HL-60 (cell line): ENCODE results near the gene SYNPO2.
"Not testable (repeated sequence)": the region's sequence is repeated elsewhere in the genome, so short reads cannot be mapped to it uniquely, and the experiment has no call there.

Experiments used
- DNase-seq, 2 experiments: peaks; one replicate each; pipeline ENCODE4 v3.0.0-alpha.2; 2010 to 2020; ENCODE audit warnings: low read depth in 1 of 2, low spot score in 1 of 2
- H3K27ac ChIP-seq: fragments of 250-450 bp; sonication (Bioruptor Pico); replicated peaks from 2 replicates; pipeline ENCODE4 v1.5.1; 2020; ENCODE audit warnings: mild to moderate bottlenecking, moderate library complexity
- H3K27me3 ChIP-seq: fragments of 250-450 bp; sonication (Bioruptor Pico); 2 replicates; pipeline ENCODE4 v1.5.1; 2021; ENCODE audit warnings: mild to moderate bottlenecking, moderate library complexity; ENCODE audit not compliant: insufficient read depth, poor library complexity, severe bottlenecking
- H3K4me3 ChIP-seq: replicated peaks from 2 replicates; pipeline ENCODE4 v1.5.1; 2011; ENCODE audit warnings: mild to moderate bottlenecking, control low read depth, low read length; ENCODE audit not compliant: insufficient read depth
- GABPA ChIP-seq: IDR thresholded peaks from 2 replicates; pipeline ENCODE4 v1.6.1; 2012; ENCODE audit warnings: low read depth
- POLR2AphosphoS5 ChIP-seq: IDR thresholded peaks from 2 replicates; pipeline ENCODE4 v1.6.1; 2012; ENCODE audit warnings: low read depth
- SPI1 ChIP-seq: IDR thresholded peaks from 2 replicates; pipeline ENCODE4 v1.6.1; 2012; ENCODE audit warnings: low read depth, mild to moderate bottlenecking, borderline replicate concordance
- TF ChIP-seq, protein P1 (sequence below): IDR thresholded peaks from one replicate; pipeline ENCODE4 v1.5.1; 2011; ENCODE audit warnings: low read length, control low read depth, inconsistent platforms; ENCODE audit not compliant: insufficient read depth
- TF ChIP-seq, protein P2 (sequence below): IDR thresholded peaks from 2 replicates; pipeline ENCODE4 v1.6.1; 2012; ENCODE audit warnings: low read depth; ENCODE audit not compliant: insufficient replicate concordance

SYNPO2 gene

DNA sequence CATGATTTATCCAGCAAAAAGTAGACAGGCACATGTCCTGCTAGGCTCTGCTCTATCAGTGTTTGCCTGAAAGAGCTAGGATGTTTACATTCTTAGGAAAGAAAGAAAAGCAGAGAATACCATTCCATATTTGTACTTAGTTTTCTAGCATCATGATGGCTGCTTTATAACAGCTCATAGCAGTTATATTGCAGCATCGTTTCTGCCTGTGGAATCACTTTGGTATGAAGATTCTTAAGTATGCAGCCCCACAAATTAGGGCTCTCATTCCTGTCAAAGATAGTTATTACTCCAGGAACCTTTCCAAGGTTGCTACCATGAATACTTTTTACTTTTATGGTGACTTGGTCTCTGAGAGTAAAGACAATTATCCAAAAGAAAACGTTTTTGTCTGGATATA, 128.0 kb downstream of the SYNPO2 start:
- no peak overlapping the region for H3K27ac ChIP-seq
- H3K4me3 ChIP-seq, result no peak overlapping the region
- no peak for TF ChIP-seq SPI1
- DNase-seq, result no peak
- H3K27me3 ChIP-seq, result no peaks in the 10 kb centered on the region

DNA sequence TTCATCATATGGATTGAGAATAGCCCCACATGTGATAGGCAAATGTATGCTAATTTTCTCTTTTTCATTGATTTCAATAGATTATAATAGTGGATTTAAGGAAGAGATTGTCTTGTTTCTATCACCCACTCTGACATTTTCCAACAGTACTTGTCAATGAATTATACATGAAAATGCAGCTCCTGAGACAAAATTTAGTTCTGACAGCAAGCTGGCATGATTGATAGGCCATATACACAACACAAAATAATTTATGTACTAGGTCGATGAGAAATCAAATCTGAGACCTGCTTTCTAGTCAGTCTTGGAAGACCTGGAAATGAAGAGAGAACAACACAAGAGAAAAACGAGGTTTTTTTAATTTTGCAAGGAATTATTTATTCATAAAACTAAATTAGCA, 129.0 kb downstream of the SYNPO2 start:
- no peak for TF ChIP-seq POLR2AphosphoS5
- TF ChIP-seq SPI1, result no peak
- no peak for TF ChIP-seq GABPA
- TF ChIP-seq, protein P1, sequence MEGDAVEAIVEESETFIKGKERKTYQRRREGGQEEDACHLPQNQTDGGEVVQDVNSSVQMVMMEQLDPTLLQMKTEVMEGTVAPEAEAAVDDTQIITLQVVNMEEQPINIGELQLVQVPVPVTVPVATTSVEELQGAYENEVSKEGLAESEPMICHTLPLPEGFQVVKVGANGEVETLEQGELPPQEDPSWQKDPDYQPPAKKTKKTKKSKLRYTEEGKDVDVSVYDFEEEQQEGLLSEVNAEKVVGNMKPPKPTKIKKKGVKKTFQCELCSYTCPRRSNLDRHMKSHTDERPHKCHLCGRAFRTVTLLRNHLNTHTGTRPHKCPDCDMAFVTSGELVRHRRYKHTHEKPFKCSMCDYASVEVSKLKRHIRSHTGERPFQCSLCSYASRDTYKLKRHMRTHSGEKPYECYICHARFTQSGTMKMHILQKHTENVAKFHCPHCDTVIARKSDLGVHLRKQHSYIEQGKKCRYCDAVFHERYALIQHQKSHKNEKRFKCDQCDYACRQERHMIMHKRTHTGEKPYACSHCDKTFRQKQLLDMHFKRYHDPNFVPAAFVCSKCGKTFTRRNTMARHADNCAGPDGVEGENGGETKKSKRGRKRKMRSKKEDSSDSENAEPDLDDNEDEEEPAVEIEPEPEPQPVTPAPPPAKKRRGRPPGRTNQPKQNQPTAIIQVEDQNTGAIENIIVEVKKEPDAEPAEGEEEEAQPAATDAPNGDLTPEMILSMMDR, result no peak
- TF ChIP-seq, protein P2, sequence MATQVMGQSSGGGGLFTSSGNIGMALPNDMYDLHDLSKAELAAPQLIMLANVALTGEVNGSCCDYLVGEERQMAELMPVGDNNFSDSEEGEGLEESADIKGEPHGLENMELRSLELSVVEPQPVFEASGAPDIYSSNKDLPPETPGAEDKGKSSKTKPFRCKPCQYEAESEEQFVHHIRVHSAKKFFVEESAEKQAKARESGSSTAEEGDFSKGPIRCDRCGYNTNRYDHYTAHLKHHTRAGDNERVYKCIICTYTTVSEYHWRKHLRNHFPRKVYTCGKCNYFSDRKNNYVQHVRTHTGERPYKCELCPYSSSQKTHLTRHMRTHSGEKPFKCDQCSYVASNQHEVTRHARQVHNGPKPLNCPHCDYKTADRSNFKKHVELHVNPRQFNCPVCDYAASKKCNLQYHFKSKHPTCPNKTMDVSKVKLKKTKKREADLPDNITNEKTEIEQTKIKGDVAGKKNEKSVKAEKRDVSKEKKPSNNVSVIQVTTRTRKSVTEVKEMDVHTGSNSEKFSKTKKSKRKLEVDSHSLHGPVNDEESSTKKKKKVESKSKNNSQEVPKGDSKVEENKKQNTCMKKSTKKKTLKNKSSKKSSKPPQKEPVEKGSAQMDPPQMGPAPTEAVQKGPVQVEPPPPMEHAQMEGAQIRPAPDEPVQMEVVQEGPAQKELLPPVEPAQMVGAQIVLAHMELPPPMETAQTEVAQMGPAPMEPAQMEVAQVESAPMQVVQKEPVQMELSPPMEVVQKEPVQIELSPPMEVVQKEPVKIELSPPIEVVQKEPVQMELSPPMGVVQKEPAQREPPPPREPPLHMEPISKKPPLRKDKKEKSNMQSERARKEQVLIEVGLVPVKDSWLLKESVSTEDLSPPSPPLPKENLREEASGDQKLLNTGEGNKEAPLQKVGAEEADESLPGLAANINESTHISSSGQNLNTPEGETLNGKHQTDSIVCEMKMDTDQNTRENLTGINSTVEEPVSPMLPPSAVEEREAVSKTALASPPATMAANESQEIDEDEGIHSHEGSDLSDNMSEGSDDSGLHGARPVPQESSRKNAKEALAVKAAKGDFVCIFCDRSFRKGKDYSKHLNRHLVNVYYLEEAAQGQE, result no peak
- H3K4me3 ChIP-seq, result no peak overlapping the region
- H3K27ac ChIP-seq, result no peak overlapping the region
- no peak for DNase-seq
- no peaks in the 10 kb centered on the region for H3K27me3 ChIP-seq

DNA sequence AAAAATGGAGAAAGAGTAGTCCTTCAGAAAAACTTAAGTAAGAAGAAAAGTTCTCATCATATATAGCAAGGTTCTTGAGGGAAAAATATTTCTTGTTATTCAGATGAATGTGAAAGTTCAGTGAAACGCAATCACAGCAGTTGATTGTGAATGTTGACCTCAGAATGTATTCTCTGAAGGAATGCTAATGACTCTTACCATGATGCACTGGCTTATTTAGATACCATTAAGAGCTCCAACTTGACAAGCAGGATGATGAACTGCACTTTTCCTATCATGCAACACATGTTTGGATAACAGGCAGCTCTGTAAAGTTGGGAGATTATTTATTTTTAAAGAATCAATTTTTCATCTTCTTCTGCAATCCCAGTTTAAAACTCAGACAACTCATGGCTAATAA, 131.5 kb downstream of the SYNPO2 start:
- TF ChIP-seq, protein P2, result no peak
- TF ChIP-seq SPI1, result no peak
- TF ChIP-seq GABPA, result no peak
- TF ChIP-seq, protein P1, result no peak
- no peak for TF ChIP-seq POLR2AphosphoS5
- H3K4me3 ChIP-seq, result no peak overlapping the region
- H3K27me3 ChIP-seq, result no peaks in the 10 kb centered on the region
- DNase-seq, result no peak
- no peak overlapping the region for H3K27ac ChIP-seq

DNA sequence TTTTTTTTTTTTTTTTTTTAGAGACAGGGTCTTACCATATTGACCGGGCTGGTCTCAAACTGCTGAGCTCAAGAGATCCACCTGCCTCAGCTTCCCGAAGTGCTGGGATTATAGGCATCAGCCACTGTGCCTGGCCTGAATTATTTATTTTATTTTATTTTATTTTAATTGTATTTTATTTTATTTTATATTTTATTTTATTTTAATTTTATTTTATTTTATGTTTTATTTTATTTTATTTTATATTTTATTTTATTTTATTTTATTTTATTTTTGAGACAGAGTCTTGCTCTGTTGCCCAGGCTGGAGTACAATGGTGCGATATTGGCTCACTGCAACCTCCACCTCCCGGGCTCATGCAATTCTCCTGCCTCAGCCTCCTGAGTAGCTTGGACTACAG, 133.9 kb downstream of the SYNPO2 start:
- not testable (repeated sequence) for H3K27me3 ChIP-seq, H3K4me3 ChIP-seq, H3K27ac ChIP-seq, DNase-seq

DNA sequence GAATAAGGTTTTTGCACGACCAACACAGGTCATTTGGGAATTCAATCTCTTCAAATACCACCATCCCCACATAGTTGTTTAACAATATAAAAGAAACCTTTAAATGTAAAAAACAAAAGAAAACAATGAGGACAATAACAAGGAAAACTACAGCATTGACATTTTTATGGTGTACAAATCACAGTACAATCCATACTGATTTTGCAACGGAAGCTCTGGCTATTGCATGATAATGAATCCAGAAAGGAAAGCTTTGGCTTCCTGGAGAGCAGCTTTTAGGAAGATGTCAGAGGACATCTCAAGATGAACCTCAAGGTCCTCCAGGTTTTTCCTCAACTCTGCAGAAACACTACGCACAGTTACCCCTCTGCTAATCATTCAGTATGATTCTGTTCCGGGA, 135.4 kb downstream of the SYNPO2 start:
- no peak overlapping the region for H3K27ac ChIP-seq
- DNase-seq, result no peak
- TF ChIP-seq, protein P2, result no peak
- TF ChIP-seq GABPA (no peak), SPI1 (no peak), POLR2AphosphoS5 (no peak)
- TF ChIP-seq, protein P1, result no peak
- no peaks in the 10 kb centered on the region for H3K27me3 ChIP-seq
- no peak overlapping the region for H3K4me3 ChIP-seq
